Left renal pelvis (tissue), 4 donors: ENCODE data around the gene AIG1. TPM values are rescaled to one million over a fixed set of nuclear protein-coding genes. Genes with fewer than 3 reads are reported as not detected.

ENCODE experiments used
- DNase-seq, 4 donors: peaks; one replicate each; pipeline ENCODE4 v3.0.0-alpha.2; 2013; ENCODE audit warnings: low read depth in 4 of 4, low spot score in 3 of 4
- polyA plus RNA-seq, 4 donors: library from polyadenylated mRNA; unstranded; fragments of 120-200 nt; gene quantifications; one replicate each; pipeline ENCODE4 v1.2.1, GENCODE V29; 2013; ENCODE audit not compliant: insufficient read length in 4 of 4

The AIG1 gene
- polyA plus RNA-seq, 4 donors: 27.8 to 113 (median 100) TPM

GRCh38 chr6:143258945-143259344 is 198.3 kb downstream of the AIG1 start:
- DNase-seq: no peak

GRCh38 chr6:143260857-143261256 is 200.2 kb downstream of the AIG1 start:
- no peak for DNase-seq

GRCh38 chr6:143261899-143262436 is 201.3 kb downstream of the AIG1 start:
- no peak for DNase-seq

- DNase-seq: no peak
These were observed 202.2 kb downstream of the AIG1 start for GRCh38 chr6:143262859-143263258.

- DNase-seq: no peak
These were observed 203.7 kb downstream of the AIG1 start for GRCh38 chr6:143264379-143264778.

GRCh38 chr6:143264986-143265764 is 204.5 kb downstream of the AIG1 start:
- DNase-seq: no peak

- DNase-seq: no peak
These were observed 207.1 kb downstream of the AIG1 start for GRCh38 chr6:143267760-143268159.

- DNase-seq: no peak
These were observed 207.8 kb downstream of the AIG1 start for GRCh38 chr6:143268439-143268838.

GRCh38 chr6:143270026-143270425 is 209.3 kb downstream of the AIG1 start:
- DNase-seq: no peak

- peak in 1 of 4 donors; percentile 10 for DNase-seq
These were observed 210.3 kb downstream of the AIG1 start for GRCh38 chr6:143271024-143271423.

GRCh38 chr6:143276436-143276835 is 215.7 kb downstream of the AIG1 start:
- DNase-seq: no peak

- DNase-seq: no peak
These were observed 218.7 kb downstream of the AIG1 start for GRCh38 chr6:143279385-143279784.

- DNase-seq: peak; percentile 36 to 40 (median 38)
These were observed 223.4 kb downstream of the AIG1 start for GRCh38 chr6:143283887-143284645.

- DNase-seq: no peak
These were observed 225.6 kb downstream of the AIG1 start for GRCh38 chr6:143286251-143286795.

GRCh38 chr6:143288923-143289322 is 228.2 kb downstream of the AIG1 start:
- no peak for DNase-seq

GRCh38 chr6:143290206-143290605 is 229.5 kb downstream of the AIG1 start:
- no peak for DNase-seq

- DNase-seq: no peak
These were observed 232.8 kb downstream of the AIG1 start for GRCh38 chr6:143293523-143293922.

GRCh38 chr6:143294265-143294860 is 233.7 kb downstream of the AIG1 start:
- no peak for DNase-seq

GRCh38 chr6:143295932-143296331 is 235.2 kb downstream of the AIG1 start:
- no peak for DNase-seq

- no peak for DNase-seq
These were observed 237.4 kb downstream of the AIG1 start for GRCh38 chr6:143298071-143298470.
